AML-193 (cell line): Measurements from ENCODE around the gene HNRNPUL1.
"Not testable (repeated sequence)": the region's sequence is repeated elsewhere in the genome, so short reads cannot be mapped to it uniquely, and the experiment has no call there.

ENCODE experiments used
- DNase-seq, 2 experiments: peaks; one replicate each; lab custom pipeline; 2025; lab: John Stamatoyannopoulos, UW

HNRNPUL1 gene

GRCh38 chr19:41325947-41326706 is 62.0 kb downstream of the HNRNPUL1 start:
- DNase-seq: no peak

GRCh38 chr19:41327076-41327575 is 63.0 kb downstream of the HNRNPUL1 start:
- DNase-seq: no peak

GRCh38 chr19:41327576-41328156 is 63.5 kb downstream of the HNRNPUL1 start:
- DNase-seq: peak; percentile 77 to 82

GRCh38 chr19:41328157-41328841 is 64.1 kb downstream of the HNRNPUL1 start:
- no peak for DNase-seq

- DNase-seq: peak; percentile 28 to 49
These were observed 64.7 kb downstream of the HNRNPUL1 start for GRCh38 chr19:41328842-41329225.

GRCh38 chr19:41330481-41330880 is 66.3 kb downstream of the HNRNPUL1 start:
- DNase-seq: no peak

GRCh38 chr19:41330946-41331678 is 66.9 kb downstream of the HNRNPUL1 start:
- no peak for DNase-seq

- DNase-seq: no peak
These were observed 67.8 kb downstream of the HNRNPUL1 start for GRCh38 chr19:41332000-41332399.

- no peak for DNase-seq
These were observed 68.3 kb downstream of the HNRNPUL1 start for GRCh38 chr19:41332468-41332867.

GRCh38 chr19:41334793-41335192 is 70.6 kb downstream of the HNRNPUL1 start:
- DNase-seq: no peak

GRCh38 chr19:41335467-41335866 is 71.3 kb downstream of the HNRNPUL1 start:
- no peak for DNase-seq

GRCh38 chr19:41339936-41340335 is 75.8 kb downstream of the HNRNPUL1 start:
- no peak for DNase-seq

- DNase-seq: no peak
These were observed 77.7 kb downstream of the HNRNPUL1 start for GRCh38 chr19:41341669-41342490.

- no peak for DNase-seq
These were observed 80.0 kb downstream of the HNRNPUL1 start for GRCh38 chr19:41344162-41344561.

GRCh38 chr19:41346916-41347315 is 82.7 kb downstream of the HNRNPUL1 start:
- not testable (repeated sequence) for DNase-seq

GRCh38 chr19:41350735-41351338 is 86.7 kb downstream of the HNRNPUL1 start:
- DNase-seq: no peak

- DNase-seq: peak; percentile 66 to 76
These were observed 87.4 kb downstream of the HNRNPUL1 start for GRCh38 chr19:41351339-41352245.

- DNase-seq: no peak
These were observed 88.1 kb downstream of the HNRNPUL1 start for GRCh38 chr19:41352279-41352608.

- peak; percentile 54 to 58 for DNase-seq
These were observed 88.7 kb downstream of the HNRNPUL1 start for GRCh38 chr19:41352609-41353465.
